ENCODE measurements around the gene PCDHA1.

Gene PCDHA1

GRCh38 chr5:140934964-140935606, 149.1 kb downstream of the PCDHA1 start:
- H4K91ac ChIP-seq (ENCODE audit: low read depth, low read length) = no peak overlapping the region
- H2AFZ ChIP-seq (ENCODE audit: insufficient read depth, low read length, poor library complexity) = no peak overlapping the region
- H3K4me3 ChIP-seq (ENCODE audit: low read depth, low read length) = no peak overlapping the region
- H3K27me3 ChIP-seq (ENCODE audit: insufficient read depth, low read length) = no peaks in the 10 kb centered on the region
- no peak overlapping the region for H3K14ac ChIP-seq (ENCODE audit: low read length)
- no peaks in the 10 kb centered on the region for H3K79me1 ChIP-seq (ENCODE audit: low read length)
- 100% methylated on average over 3 of the region's 4 CpGs for WGBS (ENCODE audit: extremely low coverage, insufficient coverage, insufficient read length)
- H4K8ac ChIP-seq (ENCODE audit: low read depth, low read length) = no peak overlapping the region
- H2BK5ac ChIP-seq (ENCODE audit: low read depth, low read length, poor library complexity) = no peak overlapping the region
- no peaks in the 10 kb centered on the region for H3K79me2 ChIP-seq (ENCODE audit: control insufficient read depth, insufficient read depth, low read length, poor library complexity)
- DNase-seq = no peak
- H3K36me3 ChIP-seq (ENCODE audit: control insufficient read depth in 1 of 2, insufficient read depth in 2 of 2, low read length in 2 of 2) = no peaks in the 10 kb centered on the region
- no peak overlapping the region for H3K4ac ChIP-seq (ENCODE audit: low read depth, low read length)
- H3K4me2 ChIP-seq (ENCODE audit: low read length) = no peak overlapping the region
- no peak overlapping the region for H4K12ac ChIP-seq (ENCODE audit: low read depth, low read length)
- no peak overlapping the region for H3K27ac ChIP-seq (ENCODE audit: low read depth, low read length)
- H3K18ac ChIP-seq (ENCODE audit: low read length) = no peak overlapping the region
- H2BK12ac ChIP-seq (ENCODE audit: low read length) = no peak overlapping the region
- no peak overlapping the region for H3K9ac ChIP-seq (ENCODE audit: low read length)
- no peak overlapping the region for H3K23ac ChIP-seq (ENCODE audit: low read length)
- no peaks in the 10 kb centered on the region for H3K9me3 ChIP-seq (ENCODE audit: insufficient read depth, low read depth, low read length)
- no peaks in the 10 kb centered on the region for H3K4me1 ChIP-seq (ENCODE audit: control insufficient read depth in 1 of 2, insufficient read depth in 2 of 2, low read length in 2 of 2)
- H2AK5ac ChIP-seq (ENCODE audit: low read length) = no peak overlapping the region
- no peak overlapping the region for H2BK120ac ChIP-seq (ENCODE audit: insufficient read depth, low read length, poor library complexity)

DNA sequence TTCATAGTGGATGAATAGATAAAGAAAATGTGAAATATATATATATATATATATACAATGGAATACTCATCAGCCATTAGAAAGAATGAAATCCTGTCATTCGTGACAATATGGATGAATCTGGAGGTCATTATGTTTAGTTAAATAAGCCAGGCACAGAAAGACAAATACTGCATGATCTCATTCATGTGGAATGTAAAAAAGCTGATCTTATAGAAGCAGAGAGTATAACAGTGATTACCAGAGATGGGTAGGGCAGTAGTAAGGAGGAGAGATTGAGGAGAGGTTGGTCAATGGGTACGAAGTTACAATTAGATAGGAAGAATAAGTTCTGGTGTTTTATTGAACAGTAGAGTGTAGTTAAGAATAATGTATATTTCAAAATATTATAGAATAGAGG, 160.6 kb downstream of the PCDHA1 start:
- no peaks in the 10 kb centered on the region for H3K79me1 ChIP-seq (ENCODE audit: low read length)
- H3K23ac ChIP-seq (ENCODE audit: low read length) = no peak overlapping the region
- H2BK5ac ChIP-seq (ENCODE audit: low read depth, low read length, poor library complexity) = no peak overlapping the region
- H4K12ac ChIP-seq (ENCODE audit: low read depth, low read length) = no peak overlapping the region
- no peak overlapping the region for H4K8ac ChIP-seq (ENCODE audit: low read depth, low read length)
- no peak overlapping the region for H3K4me2 ChIP-seq (ENCODE audit: low read length)
- no peaks in the 10 kb centered on the region for H3K36me3 ChIP-seq (ENCODE audit: control insufficient read depth in 1 of 2, insufficient read depth in 2 of 2, low read length in 2 of 2)
- no peaks in the 10 kb centered on the region for H3K27me3 ChIP-seq (ENCODE audit: insufficient read depth, low read length)
- no peaks in the 10 kb centered on the region for H3K79me2 ChIP-seq (ENCODE audit: control insufficient read depth, insufficient read depth, low read length, poor library complexity)
- no peaks in the 10 kb centered on the region for H3K9me3 ChIP-seq (ENCODE audit: insufficient read depth, low read depth, low read length)
- WGBS (ENCODE audit: extremely low coverage, insufficient coverage, insufficient read length) = no CpG with 5 or more reads among the region's 2 CpGs
- no peak overlapping the region for H2AK5ac ChIP-seq (ENCODE audit: low read length)
- no peak overlapping the region for H3K27ac ChIP-seq (ENCODE audit: low read depth, low read length)
- no peaks in the 10 kb centered on the region for H3K4me1 ChIP-seq (ENCODE audit: control insufficient read depth in 1 of 2, insufficient read depth in 2 of 2, low read length in 2 of 2)
- no peak overlapping the region for H2AFZ ChIP-seq (ENCODE audit: insufficient read depth, low read length, poor library complexity)
- no peak overlapping the region for H2BK12ac ChIP-seq (ENCODE audit: low read length)
- H3K4me3 ChIP-seq (ENCODE audit: low read depth, low read length) = no peak overlapping the region
- no peak overlapping the region for H3K14ac ChIP-seq (ENCODE audit: low read length)
- H3K9ac ChIP-seq (ENCODE audit: low read length) = no peak overlapping the region
- H2BK120ac ChIP-seq (ENCODE audit: insufficient read depth, low read length, poor library complexity) = no peak overlapping the region
- no peak overlapping the region for H3K18ac ChIP-seq (ENCODE audit: low read length)
- H3K4ac ChIP-seq (ENCODE audit: low read depth, low read length) = no peak overlapping the region
- H4K91ac ChIP-seq (ENCODE audit: low read depth, low read length) = no peak overlapping the region
- DNase-seq = no peak

DNA sequence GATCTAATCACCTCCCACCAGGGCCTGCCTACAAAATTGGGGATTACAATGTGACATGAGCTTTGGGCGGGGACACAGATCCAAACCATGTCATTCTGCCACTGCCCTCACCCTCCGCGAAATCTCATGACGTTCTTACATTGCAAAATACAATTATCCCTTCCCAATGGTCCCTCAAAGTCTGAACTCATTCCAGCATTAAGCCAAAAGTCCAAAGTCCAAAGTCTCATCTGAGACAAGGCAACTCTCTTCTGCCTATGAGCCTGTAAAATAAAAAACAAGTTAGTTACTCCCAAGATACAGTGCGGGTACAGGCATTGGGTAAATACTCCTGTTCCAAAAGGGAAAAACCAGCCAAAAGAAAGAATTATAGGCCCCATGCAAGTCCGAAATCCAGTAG, 165.7 kb downstream of the PCDHA1 start:
- H3K4ac ChIP-seq (ENCODE audit: low read depth, low read length) = no peak overlapping the region
- H3K4me3 ChIP-seq (ENCODE audit: low read depth, low read length) = no peak overlapping the region
- H2BK120ac ChIP-seq (ENCODE audit: insufficient read depth, low read length, poor library complexity) = no peak overlapping the region
- no peak overlapping the region for H4K8ac ChIP-seq (ENCODE audit: low read depth, low read length)
- H3K79me2 ChIP-seq (ENCODE audit: control insufficient read depth, insufficient read depth, low read length, poor library complexity) = no peaks in the 10 kb centered on the region
- H2BK5ac ChIP-seq (ENCODE audit: low read depth, low read length, poor library complexity) = no peak overlapping the region
- H3K27ac ChIP-seq (ENCODE audit: low read depth, low read length) = no peak overlapping the region
- H3K18ac ChIP-seq (ENCODE audit: low read length) = no peak overlapping the region
- H3K36me3 ChIP-seq (ENCODE audit: control insufficient read depth in 1 of 2, insufficient read depth in 2 of 2, low read length in 2 of 2) = no peaks in the 10 kb centered on the region
- H3K79me1 ChIP-seq (ENCODE audit: low read length) = no peaks in the 10 kb centered on the region
- no peak for DNase-seq
- H3K4me2 ChIP-seq (ENCODE audit: low read length) = no peak overlapping the region
- H3K14ac ChIP-seq (ENCODE audit: low read length) = no peak overlapping the region
- no peaks in the 10 kb centered on the region for H3K9me3 ChIP-seq (ENCODE audit: insufficient read depth, low read depth, low read length)
- no peak overlapping the region for H3K23ac ChIP-seq (ENCODE audit: low read length)
- no peak overlapping the region for H4K91ac ChIP-seq (ENCODE audit: low read depth, low read length)
- WGBS (ENCODE audit: extremely low coverage, insufficient coverage, insufficient read length) = no CpG with 5 or more reads among the region's 6 CpGs
- no peak overlapping the region for H2BK12ac ChIP-seq (ENCODE audit: low read length)
- H2AK5ac ChIP-seq (ENCODE audit: low read length) = no peak overlapping the region
- H3K27me3 ChIP-seq (ENCODE audit: insufficient read depth, low read length) = no peaks in the 10 kb centered on the region
- no peak overlapping the region for H4K12ac ChIP-seq (ENCODE audit: low read depth, low read length)
- H2AFZ ChIP-seq (ENCODE audit: insufficient read depth, low read length, poor library complexity) = no peak overlapping the region
- no peak overlapping the region for H3K9ac ChIP-seq (ENCODE audit: low read length)
- no peaks in the 10 kb centered on the region for H3K4me1 ChIP-seq (ENCODE audit: control insufficient read depth in 1 of 2, insufficient read depth in 2 of 2, low read length in 2 of 2)

- Histone ChIP-seq H3K14ac (ENCODE audit: low read length) (no peak overlapping the region), H2AK5ac (ENCODE audit: low read length) (no peak overlapping the region), H4K91ac (ENCODE audit: low read depth, low read length) (no peak overlapping the region), H3K23ac (ENCODE audit: low read length) (no peak overlapping the region), H3K9me3 (ENCODE audit: insufficient read depth, low read depth, low read length) (no peaks in the 10 kb centered on the region), H3K4me3 (ENCODE audit: low read depth, low read length) (no peak overlapping the region), H3K79me2 (ENCODE audit: control insufficient read depth, insufficient read depth, low read length, poor library complexity) (no peaks in the 10 kb centered on the region), H2BK12ac (ENCODE audit: low read length) (no peak overlapping the region), H3K18ac (ENCODE audit: low read length) (no peak overlapping the region), H2AFZ (ENCODE audit: insufficient read depth, low read length, poor library complexity) (no peak overlapping the region), H3K4me1 (ENCODE audit: control insufficient read depth in 1 of 2, insufficient read depth in 2 of 2, low read length in 2 of 2) (no peaks in the 10 kb centered on the region), H3K27ac (ENCODE audit: low read depth, low read length) (no peak overlapping the region), H2BK5ac (ENCODE audit: low read depth, low read length, poor library complexity) (no peak overlapping the region), H3K79me1 (ENCODE audit: low read length) (no peaks in the 10 kb centered on the region), H4K12ac (ENCODE audit: low read depth, low read length) (no peak overlapping the region), H3K9ac (ENCODE audit: low read length) (no peak overlapping the region), H3K4me2 (ENCODE audit: low read length) (no peak overlapping the region), H4K8ac (ENCODE audit: low read depth, low read length) (no peak overlapping the region), H3K36me3 (ENCODE audit: control insufficient read depth in 1 of 2, insufficient read depth in 2 of 2, low read length in 2 of 2) (no peaks in the 10 kb centered on the region), H3K4ac (ENCODE audit: low read depth, low read length) (no peak overlapping the region), H3K27me3 (ENCODE audit: insufficient read depth, low read length) (no peaks in the 10 kb centered on the region), H2BK120ac (ENCODE audit: insufficient read depth, low read length, poor library complexity) (no peak overlapping the region)
- no CpG with 5 or more reads among the region's 2 CpGs for WGBS (ENCODE audit: extremely low coverage, insufficient coverage, insufficient read length)
- no peak for DNase-seq
Observed at GRCh38 chr5:140953234-140953633, 167.3 kb downstream of the PCDHA1 start.

Data from trophoblast cell (in vitro differentiated cells and primary cell).